Small intestine (tissue), 7 donors: ENCODE measurements around the gene HSPH1. TPM values are rescaled to one million over a fixed set of nuclear protein-coding genes. Genes with fewer than 3 reads are reported as not detected.

Source experiments
- DNase-seq, 2 donors: peaks; one replicate each; pipeline versions ENCODE4 v3.0.0 to v3.0.0-alpha.2; 2013
- FAIRE-seq: peaks from 2 replicates; lab custom pipeline; 2012; peaks lifted over from hg19 to GRCh38; lab: Jason Lieb, UNC
- H3K27ac ChIP-seq, 3 donors: one replicate each; pipeline ENCODE4 v1.5.1; 2013; ENCODE audit warnings: low read length in 2 of 3, mild to moderate bottlenecking in 2 of 3, control low read depth in 1 of 3, inconsistent platforms in 1 of 3, low read depth in 1 of 3, moderate library complexity in 1 of 3
- H3K27me3 ChIP-seq, 3 donors: one replicate each; pipeline ENCODE4 v1.6.1; 2013; ENCODE audit warnings: low read length in 3 of 3, inconsistent platforms in 1 of 3; ENCODE audit not compliant: control insufficient read depth in 3 of 3, insufficient read depth in 3 of 3
- H3K36me3 ChIP-seq, 3 donors: one replicate each; pipeline ENCODE4 v1.6.1; 2013; ENCODE audit warnings: low read length in 3 of 3, inconsistent platforms in 1 of 3, low read depth in 1 of 3, mild to moderate bottlenecking in 1 of 3, moderate library complexity in 1 of 3; ENCODE audit not compliant: control insufficient read depth in 3 of 3, insufficient read depth in 2 of 3
- H3K4me1 ChIP-seq, 3 donors: one replicate each; pipeline ENCODE4 v1.6.1; 2013; ENCODE audit warnings: low read length in 2 of 3, inconsistent platforms in 1 of 3, low read depth in 1 of 3, mild to moderate bottlenecking in 1 of 3, moderate library complexity in 1 of 3; ENCODE audit not compliant: control insufficient read depth in 3 of 3, insufficient read depth in 2 of 3
- H3K4me3 ChIP-seq, 3 donors: one replicate each; pipeline ENCODE4 v1.5.1; 2013; ENCODE audit warnings: low read length in 3 of 3, control low read depth in 1 of 3, inconsistent platforms in 1 of 3, low read depth in 1 of 3, mild to moderate bottlenecking in 1 of 3, moderate library complexity in 1 of 3
- H3K9me3 ChIP-seq, 2 donors: one replicate each; pipeline ENCODE4 v1.6.1; 2013; ENCODE audit warnings: low read depth in 1 of 2, low read length in 1 of 2; ENCODE audit not compliant: control insufficient read depth in 2 of 2, insufficient read depth in 1 of 2
- WGBS, 3 donors: extraction: QIAGEN DNeasy Blood & Tissue Kit; methylation state at CpG; one replicate each; pipeline ENCODE4 v1.1.7; 2013; 5-methylcytosine and 5-hydroxymethylcytosine counted together
- polyA plus RNA-seq, 4 donors: library from polyadenylated mRNA; stranded (reverse) in 3 of 4; unstranded in 1 of 4; fragments of 200-250 nt in 3 of 4; fragments of 120-200 nt in 1 of 4; gene quantifications; one replicate each; pipeline versions ENCODE4 v1.2.1 to v1.2.3, GENCODE V29; 2013
- donor health status: healthy with polysubstance abuse.
- donor health status: control.
- donor health status: control.
- donor health status: Bipolar disorder and iron deficiency.
- donor health status: healthy.

HSPH1 gene
- polyA plus RNA-seq, 4 donors, result 8.5 to 61.4 (median 17.3) TPM

DNA sequence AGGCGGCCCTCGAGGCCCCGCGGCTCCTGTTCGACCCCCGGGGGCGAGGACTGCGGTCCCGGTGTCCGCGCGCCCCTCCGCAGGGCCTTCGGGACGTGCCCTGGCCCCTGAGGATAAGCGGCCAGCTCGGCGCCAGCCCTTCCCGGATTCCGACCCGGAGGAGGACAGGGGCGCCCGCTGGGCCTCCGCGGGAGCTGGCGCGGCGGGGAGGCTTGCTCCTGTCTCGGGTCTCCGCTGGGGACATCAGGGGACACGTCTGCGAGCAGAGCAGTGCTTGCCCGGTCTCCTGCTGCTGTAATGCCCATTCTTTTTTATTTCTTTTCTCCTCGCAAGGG is 38.9 kb upstream of the HSPH1 start:
- Histone ChIP-seq H3K36me3 (no peaks in the 10 kb centered on the region), H3K27me3 (no peaks in the 10 kb centered on the region), H3K9me3 (no peaks in the 10 kb centered on the region), H3K4me3 (peak overlapping the region; percentile 64 to 79 (median 70)), H3K4me1 (peaks cover 2 to 16% (median 5%) of the 10 kb centered on the region in 3 donors), H3K27ac (peak overlapping the region; percentile 81 to 99 (median 98))
- peak; percentile 39 to 87 for DNase-seq
- 0 to 1% (median 0%) methylated on average over 22 to 34 of the region's 34 CpGs for WGBS, 3 donors
- FAIRE-seq, result no peak

GRCh38 chr13:31199849-31200636 is 38.3 kb upstream of the HSPH1 start, which contains the start of gene B3GLCT:
Gene B3GLCT, plus strand, starts transcription at chr13:31199975. Its CDS starts 110 bp downstream, at chr13:31200085.
- peak within 1 kb of the TSS; percentile 64 to 79 (median 70) for H3K4me3 ChIP-seq
- peak within 1 kb of the TSS; percentile 81 to 99 (median 98) for H3K27ac ChIP-seq
- H3K36me3 ChIP-seq, result no peaks in the 10 kb centered on the region
- 0% methylated on average over 25 to 126 of the region's 126 CpGs for whole genome bisulfite sequencing, 3 donors
- FAIRE-seq (no peak), DNase-seq (peak; percentile 79 to 91)
- H3K9me3 ChIP-seq, result no peaks in the 10 kb centered on the region
- H3K27me3 ChIP-seq, result no peaks in the 10 kb centered on the region
- peaks cover 2 to 16% (median 5%) of the 10 kb centered on the region in 3 donors for H3K4me1 ChIP-seq

- Histone ChIP-seq H3K4me1 (peaks cover 2 to 16% (median 5%) of the 10 kb centered on the region in 3 donors), H3K27me3 (no peaks in the 10 kb centered on the region), H3K4me3 (peak overlapping the region in 2 of 3 donors; percentile 38 to 70), H3K9me3 (no peaks in the 10 kb centered on the region), H3K27ac (peak overlapping the region in 2 of 3 donors; percentile 98 to 99), H3K36me3 (no peaks in the 10 kb centered on the region)
- FAIRE-seq (no peak), DNase-seq (no peak)
- 1 to 7% (median 4%) methylated on average over 8 to 15 of the region's 15 CpGs for WGBS, 3 donors
These were observed 37.8 kb upstream of the HSPH1 start for GRCh38 chr13:31199527-31199848.

DNA sequence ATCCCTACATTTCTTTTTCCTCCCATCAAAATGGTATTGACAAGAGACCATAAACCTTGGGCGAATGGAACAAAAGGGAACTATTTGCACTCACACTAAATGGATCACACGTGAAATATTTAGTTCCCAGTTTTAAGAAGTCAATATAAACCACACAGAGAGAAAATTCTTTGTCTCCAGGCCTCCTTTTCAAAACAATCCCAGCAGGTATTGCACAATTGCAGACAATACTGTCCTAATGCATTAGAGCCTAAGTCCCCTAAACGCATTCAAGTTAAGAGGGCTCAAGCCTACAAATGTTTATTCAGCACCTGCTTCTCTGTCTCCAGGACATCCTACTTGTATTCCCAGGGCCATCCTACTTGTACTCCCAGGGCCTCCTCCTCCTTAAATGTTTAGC is 36.8 kb upstream of the HSPH1 start:
- no peaks in the 10 kb centered on the region for H3K9me3 ChIP-seq
- DNase-seq, result no peak
- no peaks in the 10 kb centered on the region for H3K36me3 ChIP-seq
- 78 to 84% (median 81%) methylated on average over 3 of the region's 3 CpGs for WGBS, 3 donors
- peaks cover 2 to 16% (median 5%) of the 10 kb centered on the region in 3 donors for H3K4me1 ChIP-seq
- no peak overlapping the region for H3K4me3 ChIP-seq
- no peak overlapping the region for H3K27ac ChIP-seq
- H3K27me3 ChIP-seq, result no peaks in the 10 kb centered on the region
- FAIRE-seq, result no peak

GRCh38 chr13:31196992-31197391 is 35.3 kb upstream of the HSPH1 start:
- peak in 1 of 2 donors; percentile 57 for DNase-seq
- no peak for FAIRE-seq
- 79 to 93% (median 86%) methylated on average over 6 of the region's 6 CpGs for WGBS, 3 donors
- Histone ChIP-seq H3K27me3 (peaks cover 0 to 3% (median 0%) of the 10 kb centered on the region in 3 donors), H3K27ac (peak overlapping the region in 1 of 3 donors; percentile 55), H3K9me3 (no peaks in the 10 kb centered on the region), H3K36me3 (no peaks in the 10 kb centered on the region), H3K4me1 (peaks cover 2 to 16% (median 5%) of the 10 kb centered on the region in 3 donors), H3K4me3 (no peak overlapping the region)

DNA sequence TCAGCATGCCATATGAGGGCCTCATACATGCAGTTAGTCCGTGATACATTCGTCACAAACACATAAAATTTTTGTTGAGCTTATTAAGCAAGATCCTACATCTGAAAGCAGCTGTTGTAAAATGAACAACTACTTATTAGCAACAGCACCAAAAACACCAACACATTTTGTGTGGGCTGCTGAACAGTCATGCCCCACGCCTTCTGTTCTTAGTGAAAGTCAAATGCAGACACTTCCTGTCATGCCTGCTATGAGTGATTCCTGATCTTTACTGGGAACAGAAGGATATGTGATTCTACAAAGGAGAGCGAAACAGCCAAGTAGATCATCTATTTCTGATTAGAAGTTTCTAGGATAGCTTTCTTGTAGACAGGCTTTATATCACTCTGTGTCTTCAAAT is 33.9 kb upstream of the HSPH1 start:
- Histone ChIP-seq H3K4me1 (peaks cover 0 to 16% (median 0%) of the 10 kb centered on the region in 3 donors), H3K4me3 (no peak overlapping the region), H3K27ac (no peak overlapping the region), H3K27me3 (peaks cover 0 to 3% (median 0%) of the 10 kb centered on the region in 3 donors), H3K9me3 (no peaks in the 10 kb centered on the region), H3K36me3 (no peaks in the 10 kb centered on the region)
- FAIRE-seq (no peak), DNase-seq (no peak)
- WGBS, 3 donors, result 89 to 95% (median 91%) methylated on average over 4 of the region's 4 CpGs

GRCh38 chr13:31192306-31192705 is 30.6 kb upstream of the HSPH1 start:
- no peak for FAIRE-seq
- Histone ChIP-seq H3K27ac (no peak overlapping the region), H3K9me3 (peaks cover 0 to 5% of the 10 kb centered on the region in 2 donors), H3K4me3 (no peak overlapping the region), H3K36me3 (no peaks in the 10 kb centered on the region), H3K4me1 (peaks cover 0 to 8% (median 0%) of the 10 kb centered on the region in 3 donors), H3K27me3 (peaks cover 0 to 3% (median 0%) of the 10 kb centered on the region in 3 donors)
- 92 to 95% (median 95%) methylated on average over 6 of the region's 6 CpGs for WGBS, 3 donors
- no peak for DNase-seq

DNA sequence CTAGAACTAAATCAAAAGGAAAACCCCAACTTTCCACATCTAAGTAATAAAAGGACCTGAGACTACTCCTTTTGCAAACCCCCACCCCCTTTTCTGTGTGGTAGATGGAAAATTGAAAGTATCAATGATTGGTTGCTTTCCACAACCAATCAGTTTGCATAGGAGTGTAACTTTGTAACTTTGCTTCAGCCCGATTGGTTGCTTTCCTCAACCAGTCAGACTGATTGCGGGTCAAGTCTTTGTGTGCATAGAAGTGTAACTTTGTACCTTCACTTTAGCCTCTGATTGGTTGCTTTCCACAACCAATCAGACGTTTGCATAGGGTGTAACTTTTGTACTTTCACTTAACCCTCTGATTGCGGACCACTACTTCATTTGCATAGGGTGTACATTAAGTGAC is 30.0 kb upstream of the HSPH1 start:
- H3K27me3 ChIP-seq, result peaks cover 0 to 3% (median 0%) of the 10 kb centered on the region in 3 donors
- DNase-seq, result peak in 1 of 2 donors; percentile 28
- no peaks in the 10 kb centered on the region for H3K36me3 ChIP-seq
- WGBS, 3 donors, result 60 to 78% (median 60%) methylated on average over 4 of the region's 4 CpGs
- peaks cover 0 to 5% of the 10 kb centered on the region in 2 donors for H3K9me3 ChIP-seq
- no peak for FAIRE-seq
- no peak overlapping the region for H3K4me3 ChIP-seq
- no peak overlapping the region for H3K27ac ChIP-seq
- peaks cover 0 to 3% (median 0%) of the 10 kb centered on the region in 3 donors for H3K4me1 ChIP-seq
